A549 (cell line): ENCODE results near the gene SH3PXD2A. TPM values are rescaled to one million over a fixed set of nuclear protein-coding genes. Genes with fewer than 3 reads are reported as not detected.

Experiments
- ATAC-seq, 2 experiments: fragments of 200-7000 bp in 1 of 2; fragments of >200 bp in 1 of 2; cut with Nextera tagmentation in 1 of 2; cut with Tn5 transposase in 1 of 2; 3 replicates each; pipeline versions ENCODE4 v1.8.0 to v1.9.1; 2018 to 2020; ENCODE audit warnings: mild to moderate bottlenecking in 1 of 2, moderate library complexity in 1 of 2
- CTCF ChIA-PET: fragments of 300-600 bp; sonication (Branson Sonifier 250); formaldehyde crosslinking; extraction: SDS; loops from one replicate; lab custom pipeline; 2021; ENCODE audit warnings: antibody characterized with exemption, inconsistent platforms; lab: Yijun Ruan, JAX
- POLR2A ChIA-PET: fragments of 350-600 bp; formaldehyde crosslinking; extraction: SDS; loops from one replicate; lab custom pipeline; 2021; ENCODE audit warnings: antibody characterized with exemption, inconsistent platforms; lab: Yijun Ruan, JAX
- DNase-seq, 2 experiments: peaks; one replicate each; pipeline versions ENCODE4 v3.0.0 to v3.0.0-alpha.2; 2011 to 2016; ENCODE audit warnings: low read depth in 1 of 2, low spot score in 1 of 2
- FAIRE-seq: peaks from 2 replicates; lab custom pipeline; 2011; peaks lifted over from hg19 to GRCh38; lab: Jason Lieb, UNC
- H3K27ac ChIP-seq, 2 experiments: fragments of >200 bp; sonication (Bioruptor Twin); formaldehyde crosslinking; 3 replicates each; pipeline ENCODE4 v1.5.1; 2016 to 2017
- H3K4me1 ChIP-seq: fragments of >200 bp; sonication (Bioruptor Twin); formaldehyde crosslinking; 3 replicates; pipeline ENCODE4 v1.6.1; 2016
- H3K4me2 ChIP-seq: fragments of >200 bp; sonication (Bioruptor Twin); formaldehyde crosslinking; 3 replicates; pipeline ENCODE4 v1.6.1; 2016
- H3K4me3 ChIP-seq: fragments of >200 bp; sonication (Bioruptor Twin); formaldehyde crosslinking; 3 replicates; pipeline ENCODE4 v1.5.1; 2016
- H3K9me3 ChIP-seq: fragments of >200 bp; sonication (Bioruptor Twin); formaldehyde crosslinking; 3 replicates; pipeline ENCODE4 v1.6.1; 2016
- BHLHE40 ChIP-seq: IDR thresholded peaks from 2 replicates; pipeline ENCODE4 v1.6.1; 2012; ENCODE audit warnings: low read depth, low read length, inconsistent platforms
- CBX2 ChIP-seq: fragments of 200-600 bp; sonication (generic); IDR thresholded peaks from 2 replicates; pipeline ENCODE4 v1.6.1; 2016; ENCODE audit warnings: low read depth, mild to moderate bottlenecking, borderline replicate concordance
- CHD2 ChIP-seq: fragments of 150-350 bp; IDR thresholded peaks from 2 replicates; pipeline ENCODE4 v1.6.1; 2014; ENCODE audit warnings: low read length; ENCODE audit not compliant: partially characterized antibody
- E2F6 ChIP-seq: IDR thresholded peaks from 2 replicates; pipeline ENCODE4 v1.6.1; 2012; ENCODE audit warnings: low read depth, borderline replicate concordance
- EP300 ChIP-seq, 2 experiments: fragments of >200 bp; sonication (Bioruptor Twin); formaldehyde crosslinking; IDR thresholded peaks; 2 replicates in 1 of 2; 3 replicates in 1 of 2; pipeline ENCODE4 v1.6.1; 2016 to 2017
- FOXS1 ChIP-seq: fragments of 250-450 bp; sonication (Bioruptor Pico); IDR thresholded peaks from 2 replicates; pipeline ENCODE4 v1.5.0; 2020; ENCODE audit warnings: mild to moderate bottlenecking, moderate library complexity
- GATA3 ChIP-seq: IDR thresholded peaks from 2 replicates; pipeline ENCODE4 v1.6.1; 2012; ENCODE audit warnings: borderline replicate concordance
- HES2 ChIP-seq: fragments of >200 bp; sonication (Bioruptor Twin); formaldehyde crosslinking; IDR thresholded peaks from 2 replicates; pipeline ENCODE4 v1.6.1; 2016
- HEYL ChIP-seq: fragments of 250-450 bp; sonication (Bioruptor Pico); IDR thresholded peaks from 2 replicates; pipeline ENCODE4 v1.8.0; 2021; ENCODE audit warnings: mild to moderate bottlenecking, moderate library complexity
- HMGXB4 ChIP-seq: fragments of 250-450 bp; sonication (Bioruptor Pico); IDR thresholded peaks from 2 replicates; pipeline ENCODE4 v1.5.0; 2021; ENCODE audit warnings: mild to moderate bottlenecking, moderate library complexity, borderline replicate concordance
- HOXA7 ChIP-seq: fragments of 250-450 bp; sonication (Bioruptor Pico); IDR thresholded peaks from 2 replicates; pipeline ENCODE4 v1.5.0; 2020; ENCODE audit warnings: mild to moderate bottlenecking, moderate library complexity
- HOXB5 ChIP-seq: fragments of 250-450 bp; sonication (Bioruptor Pico); IDR thresholded peaks from 2 replicates; pipeline ENCODE4 v1.5.0; 2020; ENCODE audit warnings: mild to moderate bottlenecking, moderate library complexity
- JUNB ChIP-seq: fragments of >200 bp; sonication (Bioruptor Twin); formaldehyde crosslinking; IDR thresholded peaks from 2 replicates; pipeline ENCODE4 v1.6.1; 2016
- MAZ ChIP-seq: fragments of 150-350 bp; IDR thresholded peaks from 2 replicates; pipeline ENCODE4 v1.6.1; 2014; ENCODE audit warnings: antibody characterized with exemption, low read depth, low read length, borderline replicate concordance
- NPAS2 ChIP-seq: fragments of 250-450 bp; sonication (Bioruptor Pico); IDR thresholded peaks from 2 replicates; pipeline ENCODE4 v1.8.0; 2022; ENCODE audit warnings: mild to moderate bottlenecking, moderate library complexity, borderline replicate concordance
- PHF8 ChIP-seq: fragments of 200-600 bp; sonication (generic); IDR thresholded peaks from 2 replicates; pipeline ENCODE4 v1.6.1; 2016; ENCODE audit warnings: low read depth, mild to moderate bottlenecking, antibody characterized with exemption, moderate library complexity, borderline replicate concordance
- USF2 ChIP-seq: fragments of 450-650 bp; IDR thresholded peaks from 2 replicates; pipeline ENCODE4 v1.6.1; 2014; ENCODE audit warnings: antibody characterized with exemption
- WGBS: methylation state at CpG from one replicate; pipeline ENCODE4 v1.1.6; 2017; ENCODE audit errors: missing lambda C conversion rate; 5-methylcytosine and 5-hydroxymethylcytosine counted together
- polyA plus RNA-seq, 4 experiments: library from polyadenylated mRNA; depleted of rRNA in 3 of 4; stranded (reverse); fragments of >200 nt; fragmentation: RNase III in 1 of 4; extraction: RNeasy Plus Mini Kit Qiagen cat#74134 plus additional on column Dnase treatment in 1 of 4; gene quantifications; 2 replicates in 3 of 4; 3 replicates in 1 of 4; pipeline ENCODE4 v1.2.3, GENCODE V29; 2011 to 2017
- TF ChIP-seq, protein P1 (sequence below): fragments of 200-600 bp; sonication (generic); IDR thresholded peaks from 2 replicates; pipeline ENCODE4 v1.6.1; 2016; ENCODE audit warnings: antibody characterized with exemption, mild to moderate bottlenecking, moderate library complexity

The SH3PXD2A gene
- polyA plus RNA-seq, 2 of the 4 experiments (the other 2 are of a cell fraction), result 2.4 to 3.9 TPM

DNA sequence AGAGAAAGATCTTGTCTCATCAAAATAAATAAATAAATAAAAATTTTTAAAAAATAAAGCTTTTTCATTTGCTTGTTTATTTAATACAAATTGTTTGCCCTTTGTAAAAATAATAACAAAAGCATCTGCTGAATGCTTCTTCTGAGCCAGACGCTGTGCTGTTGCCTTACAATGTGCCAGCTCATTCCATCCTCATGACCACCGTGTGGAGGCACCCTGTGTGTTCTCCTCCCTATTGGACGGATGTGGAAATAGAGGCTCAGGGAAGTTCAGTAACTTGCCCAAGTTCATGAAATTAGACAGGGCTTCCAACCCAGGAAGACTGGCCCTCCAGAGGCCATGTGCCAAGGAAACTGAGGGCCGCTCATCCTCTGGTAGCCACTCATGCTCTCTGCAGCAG is 120.6 kb downstream of the SH3PXD2A start:
- DNase-seq, result no peak
- WGBS, result 84% methylated on average over 3 of the region's 4 CpGs
- no peak for FAIRE-seq
- ChIA-PET POLR2A (no interaction called here), CTCF (interaction anchor here (1.2 to 2.4 kb wide), 7 partner anchors 17 to 150 kb away, joined by 3 to 9 read pairs (median 3); no protein-coding TSS in a partner anchor)
- no peak overlapping the region for H3K4me3 ChIP-seq
- H3K4me1 ChIP-seq, result peaks cover 19% of the 10 kb centered on the region
- no peak overlapping the region for H3K27ac ChIP-seq
- TF ChIP-seq EP300 (IDR thresholded peaks at IDR 0.05), result no peak
- TF ChIP-seq NPAS2 (CRISPR knock-in tag), result no peak
- TF ChIP-seq GATA3, result no peak
- no peak for TF ChIP-seq HOXB5 (CRISPR knock-in tag)
- TF ChIP-seq, protein P1, sequence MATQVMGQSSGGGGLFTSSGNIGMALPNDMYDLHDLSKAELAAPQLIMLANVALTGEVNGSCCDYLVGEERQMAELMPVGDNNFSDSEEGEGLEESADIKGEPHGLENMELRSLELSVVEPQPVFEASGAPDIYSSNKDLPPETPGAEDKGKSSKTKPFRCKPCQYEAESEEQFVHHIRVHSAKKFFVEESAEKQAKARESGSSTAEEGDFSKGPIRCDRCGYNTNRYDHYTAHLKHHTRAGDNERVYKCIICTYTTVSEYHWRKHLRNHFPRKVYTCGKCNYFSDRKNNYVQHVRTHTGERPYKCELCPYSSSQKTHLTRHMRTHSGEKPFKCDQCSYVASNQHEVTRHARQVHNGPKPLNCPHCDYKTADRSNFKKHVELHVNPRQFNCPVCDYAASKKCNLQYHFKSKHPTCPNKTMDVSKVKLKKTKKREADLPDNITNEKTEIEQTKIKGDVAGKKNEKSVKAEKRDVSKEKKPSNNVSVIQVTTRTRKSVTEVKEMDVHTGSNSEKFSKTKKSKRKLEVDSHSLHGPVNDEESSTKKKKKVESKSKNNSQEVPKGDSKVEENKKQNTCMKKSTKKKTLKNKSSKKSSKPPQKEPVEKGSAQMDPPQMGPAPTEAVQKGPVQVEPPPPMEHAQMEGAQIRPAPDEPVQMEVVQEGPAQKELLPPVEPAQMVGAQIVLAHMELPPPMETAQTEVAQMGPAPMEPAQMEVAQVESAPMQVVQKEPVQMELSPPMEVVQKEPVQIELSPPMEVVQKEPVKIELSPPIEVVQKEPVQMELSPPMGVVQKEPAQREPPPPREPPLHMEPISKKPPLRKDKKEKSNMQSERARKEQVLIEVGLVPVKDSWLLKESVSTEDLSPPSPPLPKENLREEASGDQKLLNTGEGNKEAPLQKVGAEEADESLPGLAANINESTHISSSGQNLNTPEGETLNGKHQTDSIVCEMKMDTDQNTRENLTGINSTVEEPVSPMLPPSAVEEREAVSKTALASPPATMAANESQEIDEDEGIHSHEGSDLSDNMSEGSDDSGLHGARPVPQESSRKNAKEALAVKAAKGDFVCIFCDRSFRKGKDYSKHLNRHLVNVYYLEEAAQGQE, result no peak
- no peak for TF ChIP-seq BHLHE40
- no peak for TF ChIP-seq JUNB
- TF ChIP-seq MAZ, result no peak
- no peak for TF ChIP-seq PHF8
- TF ChIP-seq, all 56 proteins: peak for 0
- ATAC-seq, result no peak
- Histone ChIP-seq H3K9me3 (no peaks in the 10 kb centered on the region), H3K4me2 (no peak overlapping the region)

GRCh38 chr10:103733045-103733419 is 122.3 kb downstream of the SH3PXD2A start:
- POLR2A ChIA-PET, result interaction anchor here (0.6 kb wide), 1 partner anchor 160 kb away, joined by 3 read pairs; no protein-coding TSS in a partner anchor

GRCh38 chr10:103732339-103733044 is 122.9 kb downstream of the SH3PXD2A start:
- H3K4me2 ChIP-seq, result no peak overlapping the region
- ChIA-PET CTCF (interaction anchor here (2.4 kb wide), 1 partner anchor 19 kb away, joined by 9 read pairs; no protein-coding TSS in a partner anchor), POLR2A (no interaction called here)
- H3K4me1 ChIP-seq, result peaks cover 14% of the 10 kb centered on the region
- FAIRE-seq (no peak), DNase-seq (no peak), ATAC-seq (no peak)
- no peak overlapping the region for H3K27ac ChIP-seq
- 85% methylated on average over 14 of the region's 14 CpGs for WGBS
- no peak overlapping the region for H3K4me3 ChIP-seq
- no peaks in the 10 kb centered on the region for H3K9me3 ChIP-seq
- TF ChIP-seq, protein P1, result no peak
- no peak for TF ChIP-seq HES2
- TF ChIP-seq NPAS2 (CRISPR knock-in tag), result no peak
- TF ChIP-seq CHD2, result no peak
- no peak for TF ChIP-seq GATA3
- no peak for TF ChIP-seq CBX2
- no peak for TF ChIP-seq HEYL (CRISPR knock-in tag)
- TF ChIP-seq E2F6, result no peak
- TF ChIP-seq USF2, result no peak
- no peak for TF ChIP-seq HOXA7 (CRISPR knock-in tag)

More at GRCh38 chr10:103733045-103733419, 122.3 kb downstream of the SH3PXD2A start:
- peaks cover 14% of the 10 kb centered on the region for H3K4me1 ChIP-seq
- DNase-seq (no peak), FAIRE-seq (no peak), ATAC-seq (no peak)
- CTCF ChIA-PET, result interaction anchor here (1.2 to 2.4 kb wide), 3 partner anchors 20 to 152 kb away, joined by 3 to 9 read pairs (median 8); no protein-coding TSS in a partner anchor
- 87% methylated on average over 6 of the region's 6 CpGs for WGBS
- no peak for TF ChIP-seq HMGXB4 (CRISPR knock-in tag)
- no peak for TF ChIP-seq FOXS1 (CRISPR knock-in tag)
- H3K4me2 ChIP-seq, result no peak overlapping the region
- no peak overlapping the region for H3K27ac ChIP-seq
- H3K9me3 ChIP-seq, result no peaks in the 10 kb centered on the region
- H3K4me3 ChIP-seq, result no peak overlapping the region
